ENCODE data around the gene SRGAP3. TPM values are rescaled to one million over a fixed set of nuclear protein-coding genes. Genes with fewer than 3 reads are reported as not detected.

Gene SRGAP3
- total and polyA plus RNA-seq, 3 donors from 2014 or later: 16.5 to 65.9 (median 58.5) TPM

DNA sequence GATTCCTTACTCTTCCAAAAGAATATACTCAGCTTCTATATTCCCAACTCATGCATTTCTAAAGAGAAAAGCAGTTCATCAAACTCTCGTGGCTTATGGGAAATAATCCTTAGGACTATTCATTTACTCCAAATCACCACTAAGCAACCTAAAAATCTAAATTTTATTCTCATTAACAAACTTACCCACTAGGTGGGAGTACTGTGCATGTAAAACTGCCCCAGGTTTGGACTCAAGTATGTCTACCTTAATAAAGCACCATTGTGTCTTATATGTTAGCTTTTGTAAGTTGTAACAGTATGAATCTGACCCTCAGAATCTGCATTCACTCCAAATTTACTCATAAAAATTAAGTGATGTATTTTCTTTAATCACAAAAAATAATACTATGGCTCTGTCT, 311.4 kb downstream of the SRGAP3 start:
- Histone ChIP-seq H3K4me3 (no peak overlapping the region), H3K27me3 (no peaks in the 10 kb centered on the region), H3K36me3 (ENCODE audit: low read depth, missing control alignments) (no peaks in the 10 kb centered on the region), H3K27ac (peak overlapping the region in 1 of 2 donors; percentile 53), H3K9me3 (no peaks in the 10 kb centered on the region), H3K4me1 (peaks cover 5% of the 10 kb centered on the region)
- 76 to 84% methylated on average over 1 of the region's 1 CpG for WGBS, 2 donors
- DNase-seq: no peak
- no peak for TF ChIP-seq POLR2A (IDR thresholded peaks at IDR 0.05)
- TF ChIP-seq, protein P1, sequence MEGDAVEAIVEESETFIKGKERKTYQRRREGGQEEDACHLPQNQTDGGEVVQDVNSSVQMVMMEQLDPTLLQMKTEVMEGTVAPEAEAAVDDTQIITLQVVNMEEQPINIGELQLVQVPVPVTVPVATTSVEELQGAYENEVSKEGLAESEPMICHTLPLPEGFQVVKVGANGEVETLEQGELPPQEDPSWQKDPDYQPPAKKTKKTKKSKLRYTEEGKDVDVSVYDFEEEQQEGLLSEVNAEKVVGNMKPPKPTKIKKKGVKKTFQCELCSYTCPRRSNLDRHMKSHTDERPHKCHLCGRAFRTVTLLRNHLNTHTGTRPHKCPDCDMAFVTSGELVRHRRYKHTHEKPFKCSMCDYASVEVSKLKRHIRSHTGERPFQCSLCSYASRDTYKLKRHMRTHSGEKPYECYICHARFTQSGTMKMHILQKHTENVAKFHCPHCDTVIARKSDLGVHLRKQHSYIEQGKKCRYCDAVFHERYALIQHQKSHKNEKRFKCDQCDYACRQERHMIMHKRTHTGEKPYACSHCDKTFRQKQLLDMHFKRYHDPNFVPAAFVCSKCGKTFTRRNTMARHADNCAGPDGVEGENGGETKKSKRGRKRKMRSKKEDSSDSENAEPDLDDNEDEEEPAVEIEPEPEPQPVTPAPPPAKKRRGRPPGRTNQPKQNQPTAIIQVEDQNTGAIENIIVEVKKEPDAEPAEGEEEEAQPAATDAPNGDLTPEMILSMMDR (IDR thresholded peaks at IDR 0.05): peak in 2 of 3 experiments; percentile 5 to 25
- intact Hi-C loops (cut with DNase I; ENCODE audit: low total_unique reads): no loop called here

DNA sequence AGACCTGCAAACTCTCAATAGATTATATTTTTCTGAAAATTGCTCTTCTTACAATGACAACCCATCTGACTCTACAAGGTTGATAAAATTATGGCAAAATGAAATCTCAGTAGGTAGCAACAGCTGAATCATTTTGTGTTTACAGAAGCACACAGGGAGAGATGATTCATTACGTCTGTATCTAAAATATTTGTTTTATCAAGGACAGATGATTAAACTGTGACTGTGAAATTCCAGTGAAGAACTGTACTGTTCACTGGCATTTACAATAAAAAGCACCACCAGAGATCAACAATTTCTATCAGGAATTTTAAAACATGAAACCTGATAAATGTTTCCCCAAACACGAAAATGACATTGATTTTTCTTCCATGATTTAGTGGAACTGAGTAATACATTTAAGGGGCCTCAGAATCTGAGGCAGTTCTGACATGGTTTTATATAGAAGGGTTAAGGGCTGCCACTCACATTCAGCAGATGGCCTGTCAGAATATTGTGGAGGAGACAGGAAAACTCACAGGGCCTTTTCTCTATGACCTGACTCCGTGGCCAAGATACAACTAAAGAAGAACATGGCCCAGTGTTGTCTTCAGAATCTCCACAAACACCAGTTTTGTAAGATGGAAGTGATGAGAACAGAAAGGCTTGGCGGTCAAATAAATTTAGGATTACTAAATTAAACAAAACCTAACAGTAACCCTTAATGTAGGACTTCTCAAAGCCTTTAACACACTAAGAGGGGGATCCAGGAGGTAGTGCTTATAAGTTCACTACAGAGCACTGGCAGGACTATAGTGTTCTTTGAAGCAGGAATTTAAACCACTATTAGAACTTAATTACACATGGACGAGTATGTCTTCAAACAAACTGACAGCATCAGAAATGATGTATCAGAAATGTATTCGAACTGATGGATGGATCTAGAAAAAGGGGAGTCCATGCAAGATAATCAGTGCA, 312.1 kb downstream of the SRGAP3 start:
- no peaks in the 10 kb centered on the region for H3K36me3 ChIP-seq (ENCODE audit: low read depth, missing control alignments)
- H3K4me1 ChIP-seq: peaks cover 5% of the 10 kb centered on the region
- 55 to 62% methylated on average over 6 of the region's 6 CpGs for WGBS, 2 donors
- no peak for DNase-seq
- intact Hi-C loops (cut with DNase I; ENCODE audit: low total_unique reads): no loop called here
- no peaks in the 10 kb centered on the region for H3K27me3 ChIP-seq
- peak overlapping the region; percentile 31 to 53 for H3K27ac ChIP-seq
- TF ChIP-seq, protein P1 (IDR thresholded peaks at IDR 0.05): no peak
- no peak for TF ChIP-seq POLR2A (IDR thresholded peaks at IDR 0.05)
- no peak overlapping the region for H3K4me3 ChIP-seq
- no peaks in the 10 kb centered on the region for H3K9me3 ChIP-seq

DNA sequence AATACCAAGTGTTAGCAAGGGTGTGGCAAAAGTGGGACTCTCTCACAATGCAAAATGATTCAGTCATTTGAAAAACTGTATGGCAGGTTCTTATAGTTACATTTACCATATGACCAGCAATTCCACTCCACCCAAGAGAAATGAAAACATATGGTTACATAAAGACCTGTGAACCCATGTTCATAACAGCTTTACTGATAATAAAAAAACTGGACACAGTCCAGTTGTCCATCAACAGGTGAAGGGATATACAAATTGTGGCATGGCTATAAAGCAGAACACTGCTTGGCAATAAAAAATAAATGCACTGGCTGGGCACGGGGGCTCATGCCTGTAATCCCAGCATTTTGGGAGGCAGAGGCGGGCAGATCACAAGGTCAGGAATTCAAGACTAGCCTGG, 316.9 kb downstream of the SRGAP3 start:
- no peak overlapping the region for H3K4me3 ChIP-seq
- 97% methylated on average over 2 of the region's 2 CpGs for WGBS, 2 donors

DNA sequence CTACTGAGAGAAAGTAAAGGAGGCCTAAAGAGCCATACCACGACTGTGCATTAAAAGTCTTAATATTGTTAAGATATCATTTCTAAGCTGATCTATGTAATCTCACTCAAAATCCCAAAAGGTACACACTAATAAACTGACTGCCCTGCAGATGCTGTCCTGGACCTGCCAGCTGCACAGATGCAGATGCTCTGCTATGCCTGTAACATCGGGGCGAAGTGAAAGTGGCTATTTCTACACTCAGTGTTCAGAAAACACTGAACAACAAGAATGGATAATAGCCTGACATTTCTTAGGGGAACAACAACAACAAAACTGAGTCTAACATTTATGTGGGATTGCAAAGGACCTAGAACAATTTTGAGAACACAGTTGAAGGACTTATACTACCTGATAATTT, 318.1 kb downstream of the SRGAP3 start:
- Histone ChIP-seq H3K4me1 (no peaks in the 10 kb centered on the region), H3K9me3 (no peaks in the 10 kb centered on the region), H3K27ac (no peak overlapping the region), H3K36me3 (ENCODE audit: low read depth, missing control alignments) (no peaks in the 10 kb centered on the region), H3K4me3 (no peak overlapping the region), H3K27me3 (no peaks in the 10 kb centered on the region)
- 86 to 89% methylated on average over 3 of the region's 3 CpGs for WGBS, 2 donors
- intact Hi-C loops (cut with DNase I; ENCODE audit: low total_unique reads): no loop called here
- TF ChIP-seq POLR2A (IDR thresholded peaks at IDR 0.05): no peak
- TF ChIP-seq, protein P1 (IDR thresholded peaks at IDR 0.05): no peak
- DNase-seq: no peak

More for the DNA sequence above, 316.9 kb downstream of the SRGAP3 start:
- no peak for DNase-seq
- no peak for TF ChIP-seq POLR2A (IDR thresholded peaks at IDR 0.05)
- TF ChIP-seq, protein P1 (IDR thresholded peaks at IDR 0.05): no peak
- Histone ChIP-seq H3K27ac (no peak overlapping the region), H3K36me3 (ENCODE audit: low read depth, missing control alignments) (no peaks in the 10 kb centered on the region), H3K9me3 (no peaks in the 10 kb centered on the region), H3K4me1 (peaks cover 5% of the 10 kb centered on the region), H3K27me3 (no peaks in the 10 kb centered on the region)
- intact Hi-C loops (cut with DNase I; ENCODE audit: low total_unique reads): no loop called here

Small RNAs within 50 kb of the gene (small RNA-seq; reads per million reads assigned to genes)
- 0 reads per million in 2 donors for gene RF00416

Other genes with a start within 250 kb of the SRGAP3 start
- 10 to 100 TPM; 55.0 to 76.1 TPM for gene THUMPD3, start 113.4 kb upstream of the SRGAP3 start, total RNA-seq
- 140 TPM for gene THUMPD3, start 113.4 kb upstream of the SRGAP3 start, polyA plus RNA-seq (ENCODE audit: insufficient read depth, low read depth, low replicate concordance)
- gene SETD5, start 148.0 kb upstream of the SRGAP3 start, total RNA-seq: 100 to 1,000 TPM; 155 to 168 TPM
- gene SETD5, start 148.0 kb upstream of the SRGAP3 start, polyA plus RNA-seq (ENCODE audit: insufficient read depth, low read depth, low replicate concordance): 70.5 TPM

Measured in testis (tissue), 3 donors.